ENCODE data around the gene FAM9B. TPM values are rescaled to one million over a fixed set of nuclear protein-coding genes. Genes with fewer than 3 reads are reported as not detected.

The FAM9B gene
- total RNA-seq (2014; rRNA removed; shearing (Covaris generic)), result not detected in 2 replicates
- polyA plus RNA-seq (2016; fragmentation: Nextera tagmentation; extraction: Ambion mirVana), result not detected in 2 replicates
- long read RNA-seq, result 0 reads

DNA sequence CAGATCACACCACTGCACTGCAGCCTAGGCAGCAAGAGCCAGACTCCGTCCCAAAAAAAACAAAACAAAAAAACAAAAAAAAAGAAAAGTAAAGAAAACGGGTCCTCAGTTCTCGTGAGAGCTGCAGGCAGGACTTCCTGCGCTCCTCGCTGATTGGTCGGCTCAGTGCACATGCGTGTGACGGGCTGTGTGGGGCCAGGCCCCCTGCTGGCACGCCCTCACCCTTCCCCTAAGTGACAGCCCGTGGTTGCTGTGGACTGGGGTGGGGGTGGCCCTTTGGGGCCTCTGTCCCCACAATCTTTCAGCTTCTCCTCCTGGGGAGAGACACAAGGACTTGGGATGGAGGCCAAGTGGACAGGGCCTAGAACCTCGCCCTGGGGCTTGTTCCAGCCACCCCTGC lies at the start of gene FAM9B:
Gene FAM9B, minus strand, starts transcription at position 139 of the 400 bp plus-strand sequence. CDS start 1,141 bp downstream, outside the sequence.
- Histone ChIP-seq H3K4me3 (no peak within 1 kb of the TSS), H3K27ac (ENCODE audit: low read depth) (no peak within 1 kb of the TSS), H3K36me3 (ENCODE audit: insufficient read depth) (no peaks in the 10 kb centered on the region), H3K4me2 (no peak within 1 kb of the TSS), H3K4me1 (ENCODE audit: insufficient read depth) (no peaks in the 10 kb centered on the region), H3K27me3 (ENCODE audit: insufficient read depth) (no peaks in the 10 kb centered on the region), H3F3A (replicated peaks; ENCODE audit: low read depth) (no peaks in the 10 kb centered on the region), H3K79me2 (replicated peaks; ENCODE audit: insufficient read depth) (no peaks in the 10 kb centered on the region), H4K20me1 (replicated peaks; ENCODE audit: insufficient read depth) (no peaks in the 10 kb centered on the region), H2AFZ (no peak within 1 kb of the TSS), H3K9me2 (ENCODE audit: insufficient read depth) (no peaks in the 10 kb centered on the region)
- Mint-ChIP-seq H3K36me3 (ENCODE audit: low read depth) (no peaks in the 10 kb centered on the region), H3K27ac (no peak within 1 kb of the TSS), H3K27me3 (ENCODE audit: insufficient read depth, low read depth, poor library complexity) (no peaks in the 10 kb centered on the region), H3K4me1 (0 out of 3 replicates have a peak, but pooled peaks cover 2% of the 10 kb centered on the region), H3K9me3 (no peaks in the 10 kb centered on the region), H3K4me3 (no peak within 1 kb of the TSS)
- no peak for DNase-seq (ENCODE audit: low spot score)
- TF ChIP-seq JUNB (IDR thresholded peaks at IDR 0.05; ENCODE audit: unreplicated experiment) (no peak), EZH2 (IDR thresholded peaks at IDR 0.05; ENCODE audit: low read depth, unreplicated experiment) (no peak), STAT1 (IDR thresholded peaks at IDR 0.05; ENCODE audit: unreplicated experiment) (no peak), EZH2phosphoT487 (IDR thresholded peaks at IDR 0.05; ENCODE audit: unreplicated experiment) (no peak), ZNF114 (CRISPR knock-in tag; IDR thresholded peaks at IDR 0.05) (no peak), POLR2AphosphoS5 (IDR thresholded peaks at IDR 0.05; ENCODE audit: low read depth) (no peak), ZNF331 (CRISPR knock-in tag; IDR thresholded peaks at IDR 0.05; ENCODE audit: low read depth) (no peak), ZNF462 (CRISPR knock-in tag; IDR thresholded peaks at IDR 0.05) (no peak), NANOG (IDR thresholded peaks at IDR 0.05; ENCODE audit: borderline replicate concordance) (no peak), CTCF (conservative IDR thresholded peaks at IDR 0.05; ENCODE audit: low read depth in 2 of 2) (no peak), CREB1 (CRISPR knock-in tag; IDR thresholded peaks at IDR 0.05; ENCODE audit: low read depth) (no peak)
- TF ChIP-seq, protein P1, sequence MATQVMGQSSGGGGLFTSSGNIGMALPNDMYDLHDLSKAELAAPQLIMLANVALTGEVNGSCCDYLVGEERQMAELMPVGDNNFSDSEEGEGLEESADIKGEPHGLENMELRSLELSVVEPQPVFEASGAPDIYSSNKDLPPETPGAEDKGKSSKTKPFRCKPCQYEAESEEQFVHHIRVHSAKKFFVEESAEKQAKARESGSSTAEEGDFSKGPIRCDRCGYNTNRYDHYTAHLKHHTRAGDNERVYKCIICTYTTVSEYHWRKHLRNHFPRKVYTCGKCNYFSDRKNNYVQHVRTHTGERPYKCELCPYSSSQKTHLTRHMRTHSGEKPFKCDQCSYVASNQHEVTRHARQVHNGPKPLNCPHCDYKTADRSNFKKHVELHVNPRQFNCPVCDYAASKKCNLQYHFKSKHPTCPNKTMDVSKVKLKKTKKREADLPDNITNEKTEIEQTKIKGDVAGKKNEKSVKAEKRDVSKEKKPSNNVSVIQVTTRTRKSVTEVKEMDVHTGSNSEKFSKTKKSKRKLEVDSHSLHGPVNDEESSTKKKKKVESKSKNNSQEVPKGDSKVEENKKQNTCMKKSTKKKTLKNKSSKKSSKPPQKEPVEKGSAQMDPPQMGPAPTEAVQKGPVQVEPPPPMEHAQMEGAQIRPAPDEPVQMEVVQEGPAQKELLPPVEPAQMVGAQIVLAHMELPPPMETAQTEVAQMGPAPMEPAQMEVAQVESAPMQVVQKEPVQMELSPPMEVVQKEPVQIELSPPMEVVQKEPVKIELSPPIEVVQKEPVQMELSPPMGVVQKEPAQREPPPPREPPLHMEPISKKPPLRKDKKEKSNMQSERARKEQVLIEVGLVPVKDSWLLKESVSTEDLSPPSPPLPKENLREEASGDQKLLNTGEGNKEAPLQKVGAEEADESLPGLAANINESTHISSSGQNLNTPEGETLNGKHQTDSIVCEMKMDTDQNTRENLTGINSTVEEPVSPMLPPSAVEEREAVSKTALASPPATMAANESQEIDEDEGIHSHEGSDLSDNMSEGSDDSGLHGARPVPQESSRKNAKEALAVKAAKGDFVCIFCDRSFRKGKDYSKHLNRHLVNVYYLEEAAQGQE (IDR thresholded peaks at IDR 0.05; ENCODE audit: unreplicated experiment), result no peak
- TF ChIP-seq, protein P2, sequence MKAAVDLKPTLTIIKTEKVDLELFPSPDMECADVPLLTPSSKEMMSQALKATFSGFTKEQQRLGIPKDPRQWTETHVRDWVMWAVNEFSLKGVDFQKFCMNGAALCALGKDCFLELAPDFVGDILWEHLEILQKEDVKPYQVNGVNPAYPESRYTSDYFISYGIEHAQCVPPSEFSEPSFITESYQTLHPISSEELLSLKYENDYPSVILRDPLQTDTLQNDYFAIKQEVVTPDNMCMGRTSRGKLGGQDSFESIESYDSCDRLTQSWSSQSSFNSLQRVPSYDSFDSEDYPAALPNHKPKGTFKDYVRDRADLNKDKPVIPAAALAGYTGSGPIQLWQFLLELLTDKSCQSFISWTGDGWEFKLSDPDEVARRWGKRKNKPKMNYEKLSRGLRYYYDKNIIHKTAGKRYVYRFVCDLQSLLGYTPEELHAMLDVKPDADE (IDR thresholded peaks at IDR 0.05), result no peak
- no peak for ATAC-seq
